Measurements from ENCODE around the gene CAMTA1. TPM values are rescaled to one million over a fixed set of nuclear protein-coding genes. Genes with fewer than 3 reads are reported as not detected.
A peak's percentile ranks its signal among the peaks of the same experiment; 100 is the strongest.

Gene CAMTA1
- total RNA-seq, 3 donors from 2014 or later = 73.4 to 114 (median 82.6) TPM

DNA sequence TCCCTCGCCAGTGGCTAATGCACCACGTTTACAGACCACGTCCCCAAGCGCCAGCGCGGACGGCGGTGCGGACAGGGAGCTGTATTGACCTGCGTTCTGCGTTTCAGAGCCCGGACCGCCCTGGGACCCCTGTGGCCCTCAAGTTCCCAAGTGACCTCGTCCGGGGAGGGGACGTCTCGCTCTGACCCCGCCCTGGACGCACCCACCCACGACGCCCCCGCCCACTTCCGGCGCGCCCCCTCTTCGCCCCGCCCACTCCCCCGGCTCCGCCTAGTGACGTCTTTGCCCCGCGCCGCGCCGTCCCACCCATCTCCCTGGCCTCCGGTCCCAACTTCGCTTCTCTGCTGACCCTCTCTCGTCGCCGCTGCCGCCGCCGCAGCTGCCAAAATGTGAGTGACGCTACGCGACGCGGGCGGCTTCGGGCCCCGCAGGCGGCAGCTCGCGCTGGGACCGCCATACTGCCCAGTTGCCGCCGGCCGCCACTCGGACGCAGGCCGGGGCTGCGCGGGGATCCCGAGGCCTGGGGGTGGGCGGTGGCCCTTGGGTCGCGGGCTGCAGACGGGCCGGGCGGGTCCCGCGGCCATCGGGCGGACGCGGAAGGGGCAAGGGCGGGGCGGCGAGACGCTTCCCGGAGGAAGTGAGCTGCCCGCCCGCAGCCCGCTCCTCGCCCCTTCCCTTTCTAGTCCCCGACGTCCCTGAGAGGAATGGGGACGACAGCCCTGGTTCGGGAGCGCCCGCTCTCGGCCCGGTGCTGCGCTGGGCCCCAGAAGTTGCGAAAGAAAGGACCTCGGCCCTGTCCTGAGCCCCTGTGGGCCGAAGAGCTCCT, 986.0 kb downstream of the CAMTA1 start, which contains the start of gene VAMP3:
TSS of gene VAMP3 (plus strand) at position 300 of the 826 bp plus-strand sequence. CDS start at position 388, 88 bp downstream.
- TF ChIP-seq, protein P1, sequence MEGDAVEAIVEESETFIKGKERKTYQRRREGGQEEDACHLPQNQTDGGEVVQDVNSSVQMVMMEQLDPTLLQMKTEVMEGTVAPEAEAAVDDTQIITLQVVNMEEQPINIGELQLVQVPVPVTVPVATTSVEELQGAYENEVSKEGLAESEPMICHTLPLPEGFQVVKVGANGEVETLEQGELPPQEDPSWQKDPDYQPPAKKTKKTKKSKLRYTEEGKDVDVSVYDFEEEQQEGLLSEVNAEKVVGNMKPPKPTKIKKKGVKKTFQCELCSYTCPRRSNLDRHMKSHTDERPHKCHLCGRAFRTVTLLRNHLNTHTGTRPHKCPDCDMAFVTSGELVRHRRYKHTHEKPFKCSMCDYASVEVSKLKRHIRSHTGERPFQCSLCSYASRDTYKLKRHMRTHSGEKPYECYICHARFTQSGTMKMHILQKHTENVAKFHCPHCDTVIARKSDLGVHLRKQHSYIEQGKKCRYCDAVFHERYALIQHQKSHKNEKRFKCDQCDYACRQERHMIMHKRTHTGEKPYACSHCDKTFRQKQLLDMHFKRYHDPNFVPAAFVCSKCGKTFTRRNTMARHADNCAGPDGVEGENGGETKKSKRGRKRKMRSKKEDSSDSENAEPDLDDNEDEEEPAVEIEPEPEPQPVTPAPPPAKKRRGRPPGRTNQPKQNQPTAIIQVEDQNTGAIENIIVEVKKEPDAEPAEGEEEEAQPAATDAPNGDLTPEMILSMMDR (IDR thresholded peaks at IDR 0.05) = no peak
- H3K9me3 ChIP-seq = no peaks in the 10 kb centered on the region
- peaks cover 11% of the 10 kb centered on the region for H3K4me1 ChIP-seq (ENCODE audit: low read depth)
- intact Hi-C loops (cut with DNase I, micrococcal nuclease) = no loop called here
- peak; percentile 91 to 95 (median 91) for DNase-seq
- no peaks in the 10 kb centered on the region for H3K36me3 ChIP-seq (ENCODE audit: low read depth)
- H3K4me3 ChIP-seq = peak within 1 kb of the TSS; percentile 82
- ATAC-seq = peak; percentile 99

DNA sequence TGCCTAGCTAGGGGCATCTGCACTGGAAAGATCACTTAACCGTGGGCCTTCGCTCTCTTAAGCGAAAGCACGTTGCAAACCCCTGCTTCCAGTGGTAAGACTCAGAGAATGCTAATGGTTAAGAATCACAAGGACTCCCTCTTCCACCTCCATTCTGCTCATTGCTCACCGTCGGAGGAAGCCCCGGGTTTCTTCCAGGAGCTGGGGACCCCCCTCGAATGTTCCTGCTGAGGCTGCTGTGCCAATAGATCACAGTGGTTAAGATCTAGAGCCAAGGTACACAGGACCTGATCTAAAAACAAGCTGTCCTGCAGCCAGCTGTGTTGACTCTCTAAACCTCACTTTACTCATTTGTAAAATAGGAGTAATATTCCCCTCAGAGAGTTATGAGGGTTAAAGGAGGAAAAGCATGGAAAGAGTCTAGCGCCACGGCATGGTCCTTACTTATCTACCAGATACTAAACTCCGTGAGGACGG, 986.6 kb downstream of the CAMTA1 start:
- Histone ChIP-seq H3K4me1 (ENCODE audit: low read depth) (peaks cover 11% of the 10 kb centered on the region), H3K4me3 (peak overlapping the region; percentile 82), H3K9me3 (no peaks in the 10 kb centered on the region), H3K36me3 (ENCODE audit: low read depth) (no peaks in the 10 kb centered on the region)
- no peak for ATAC-seq
- TF ChIP-seq, protein P1 (IDR thresholded peaks at IDR 0.05) = no peak
- intact Hi-C loops (cut with DNase I, micrococcal nuclease) = no loop called here
- peak in 1 of 3 donors; percentile 19 for DNase-seq

DNA sequence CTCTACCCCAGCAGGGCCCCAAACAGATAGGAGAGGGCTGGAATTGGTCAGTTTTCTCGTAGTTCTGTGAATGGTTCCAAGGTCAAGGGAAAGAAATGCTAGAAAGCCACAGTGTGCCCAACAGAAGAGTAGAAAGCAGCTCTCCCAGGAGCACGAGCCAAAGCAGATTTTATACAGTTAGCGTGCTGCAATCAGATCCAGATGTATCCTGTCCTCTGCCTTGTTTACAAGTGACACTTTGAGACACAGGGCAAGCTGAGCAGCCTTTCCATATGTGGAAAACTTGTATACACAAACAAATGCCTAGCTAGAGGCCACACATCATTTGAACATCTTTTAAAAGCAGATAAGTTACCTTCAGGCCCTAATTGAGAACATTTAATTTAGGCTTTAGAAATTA, 992.3 kb downstream of the CAMTA1 start:
- Histone ChIP-seq H3K4me3 (no peak overlapping the region), H3K4me1 (ENCODE audit: low read depth) (peaks cover 4% of the 10 kb centered on the region), H3K9me3 (no peaks in the 10 kb centered on the region), H3K36me3 (ENCODE audit: low read depth) (no peaks in the 10 kb centered on the region)
- DNase-seq (no peak), ATAC-seq (no peak)
- TF ChIP-seq, protein P1 (IDR thresholded peaks at IDR 0.05) = no peak
- intact Hi-C loops (cut with DNase I, micrococcal nuclease) = no loop called here

DNA sequence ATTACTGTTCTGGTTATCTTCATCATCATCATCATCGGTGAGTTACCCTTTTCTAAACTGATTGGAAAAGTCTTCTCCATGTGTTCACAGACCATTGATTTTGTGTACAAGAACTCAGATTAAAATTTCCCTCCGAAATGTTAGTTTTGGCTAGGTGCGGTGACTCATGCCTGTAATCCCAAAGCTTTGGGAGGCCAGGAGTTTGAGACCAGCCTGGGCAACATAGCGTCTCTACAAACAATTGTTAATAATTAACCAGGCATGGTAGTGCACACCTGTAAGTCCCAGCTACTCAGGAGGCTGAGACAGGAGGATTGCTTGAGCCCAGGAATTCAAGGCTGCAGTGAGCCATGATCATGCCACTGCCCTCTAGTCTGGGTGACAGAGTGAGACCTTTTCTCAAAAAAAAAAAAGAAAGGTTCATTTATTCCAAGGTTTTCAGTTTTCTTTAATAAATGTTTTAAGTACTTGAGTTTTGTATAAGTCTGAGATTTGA, 992.9 kb downstream of the CAMTA1 start:
- no peaks in the 10 kb centered on the region for H3K4me1 ChIP-seq (ENCODE audit: low read depth)
- no peaks in the 10 kb centered on the region for H3K9me3 ChIP-seq
- intact Hi-C loops (cut with DNase I, micrococcal nuclease) = no loop called here
- H3K4me3 ChIP-seq = no peak overlapping the region
- no peak for DNase-seq
- TF ChIP-seq, protein P1 (IDR thresholded peaks at IDR 0.05) = no peak
- no peaks in the 10 kb centered on the region for H3K36me3 ChIP-seq (ENCODE audit: low read depth)
- no peak for ATAC-seq

DNA sequence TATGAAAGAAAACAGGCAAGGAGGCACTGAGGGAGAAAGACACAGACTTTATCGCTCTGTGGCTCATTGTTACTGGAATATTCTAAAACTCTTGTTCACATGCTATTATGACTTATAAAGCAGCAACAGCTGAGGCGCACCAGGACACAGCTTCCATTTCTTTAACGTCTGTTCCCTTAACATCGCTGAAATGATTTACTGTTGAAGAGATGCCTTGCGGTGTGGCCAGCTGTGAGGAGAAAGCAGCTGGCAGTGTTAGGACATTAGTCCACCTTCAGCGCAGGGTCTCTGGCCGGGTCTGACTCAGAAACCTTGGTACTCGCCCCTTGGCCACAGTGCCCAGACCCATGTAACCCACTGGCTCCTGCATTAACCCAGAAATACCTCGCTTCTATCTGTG, 995.7 kb downstream of the CAMTA1 start:
- DNase-seq = no peak
- no peaks in the 10 kb centered on the region for H3K36me3 ChIP-seq (ENCODE audit: low read depth)

More for the DNA sequence above, 995.7 kb downstream of the CAMTA1 start:
- TF ChIP-seq, protein P1 (IDR thresholded peaks at IDR 0.05) = no peak
- H3K4me1 ChIP-seq (ENCODE audit: low read depth) = no peaks in the 10 kb centered on the region
- H3K4me3 ChIP-seq = no peak overlapping the region
- no peaks in the 10 kb centered on the region for H3K9me3 ChIP-seq
- no peak for ATAC-seq
- intact Hi-C loops (cut with DNase I, micrococcal nuclease) = no loop called here

Data from mucosa of descending colon (tissue), 3 donors.